Stimulated activated CD4-positive, alpha-beta T cell treated with anti-CD3 and anti-CD28 coated beads, TNF-alpha, amount 100 ng/mL, for 1 hour (primary cell): ENCODE data around the gene TBC1D16.

Source experiments
- DNase-seq, 3 donors: peaks; one replicate each; pipeline ENCODE4 v3.0.0-alpha.2; 2020; ENCODE audit warnings: low read depth in 3 of 3, low spot score in 1 of 3

TBC1D16 gene

DNA sequence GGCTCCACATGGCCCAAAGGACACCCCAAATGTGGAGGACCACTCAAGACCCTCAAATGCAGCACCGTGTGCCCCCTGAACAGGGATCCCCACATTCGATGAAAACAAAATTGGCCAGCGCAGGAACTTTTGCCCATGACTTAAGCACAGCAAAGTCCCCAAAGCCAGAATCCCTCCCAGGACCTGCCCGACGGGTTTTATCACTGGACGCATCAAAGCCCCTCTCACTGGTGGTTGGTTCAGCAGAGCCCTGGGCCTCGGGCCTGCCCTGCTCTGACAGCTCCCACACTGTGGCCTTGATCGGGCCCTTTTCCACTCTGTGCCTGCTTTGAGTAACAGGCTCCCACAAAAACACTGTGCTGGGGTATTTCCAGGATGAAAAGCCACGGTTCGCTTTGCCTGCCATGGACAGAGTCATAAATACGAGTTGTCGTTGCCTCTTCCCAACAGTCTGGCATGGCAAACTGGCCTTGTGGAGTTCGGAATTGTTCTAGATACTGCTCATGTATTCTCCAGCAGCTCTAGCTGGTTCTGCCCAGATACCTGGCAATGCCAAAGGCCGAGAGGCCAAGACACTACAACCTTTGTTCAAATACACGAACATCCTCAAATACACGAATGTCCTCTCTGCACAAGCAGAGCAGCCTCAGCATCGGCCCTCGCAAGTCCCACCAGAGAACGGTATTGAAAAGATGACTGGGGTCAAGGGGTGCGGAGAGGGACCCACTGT lies 46.4 kb downstream of the TBC1D16 start:
- no peak for DNase-seq

DNA sequence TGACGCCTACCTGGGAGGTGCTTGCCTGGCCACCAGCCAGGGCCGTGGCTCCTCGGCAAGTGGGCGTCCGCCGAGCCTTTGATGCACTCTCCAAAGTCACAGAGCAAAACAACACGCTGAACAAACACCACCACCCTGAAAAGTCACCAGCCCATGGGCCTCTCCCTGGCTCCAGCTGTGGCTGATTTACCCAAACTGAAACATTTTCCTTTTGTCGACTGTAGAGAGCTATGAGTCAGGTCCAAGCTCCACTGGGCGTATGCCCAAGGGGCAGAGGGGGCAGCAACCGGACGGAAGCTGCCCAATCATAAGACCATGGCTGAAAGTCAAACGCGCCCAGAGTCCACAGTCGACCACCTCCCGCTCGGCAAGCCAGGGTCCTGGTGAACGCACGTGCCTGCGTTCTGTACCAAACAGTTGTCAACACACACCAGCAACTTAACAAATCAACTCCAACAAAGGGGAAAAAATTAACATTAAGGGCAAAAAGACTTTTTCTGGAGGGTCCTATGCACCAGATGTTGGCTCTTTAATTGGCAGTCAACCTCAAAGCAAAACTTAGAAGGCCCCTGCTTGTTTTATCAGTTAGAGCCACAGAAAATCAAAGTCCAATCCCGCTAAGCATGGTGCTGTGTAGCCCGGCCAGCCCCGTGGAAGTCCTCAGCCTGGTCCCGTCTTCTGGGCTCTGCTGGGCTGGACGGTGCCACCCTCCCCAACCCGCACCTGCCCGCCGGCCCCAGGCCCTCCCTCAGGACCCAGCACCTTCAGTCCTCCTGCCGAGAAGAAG lies 47.3 kb downstream of the TBC1D16 start:
- DNase-seq = no peak

GRCh38 chr17:79987935-79988184 lies 47.8 kb downstream of the TBC1D16 start:
- DNase-seq = no peak

GRCh38 chr17:79987187-79987934 lies 48.3 kb downstream of the TBC1D16 start:
- no peak for DNase-seq

DNA sequence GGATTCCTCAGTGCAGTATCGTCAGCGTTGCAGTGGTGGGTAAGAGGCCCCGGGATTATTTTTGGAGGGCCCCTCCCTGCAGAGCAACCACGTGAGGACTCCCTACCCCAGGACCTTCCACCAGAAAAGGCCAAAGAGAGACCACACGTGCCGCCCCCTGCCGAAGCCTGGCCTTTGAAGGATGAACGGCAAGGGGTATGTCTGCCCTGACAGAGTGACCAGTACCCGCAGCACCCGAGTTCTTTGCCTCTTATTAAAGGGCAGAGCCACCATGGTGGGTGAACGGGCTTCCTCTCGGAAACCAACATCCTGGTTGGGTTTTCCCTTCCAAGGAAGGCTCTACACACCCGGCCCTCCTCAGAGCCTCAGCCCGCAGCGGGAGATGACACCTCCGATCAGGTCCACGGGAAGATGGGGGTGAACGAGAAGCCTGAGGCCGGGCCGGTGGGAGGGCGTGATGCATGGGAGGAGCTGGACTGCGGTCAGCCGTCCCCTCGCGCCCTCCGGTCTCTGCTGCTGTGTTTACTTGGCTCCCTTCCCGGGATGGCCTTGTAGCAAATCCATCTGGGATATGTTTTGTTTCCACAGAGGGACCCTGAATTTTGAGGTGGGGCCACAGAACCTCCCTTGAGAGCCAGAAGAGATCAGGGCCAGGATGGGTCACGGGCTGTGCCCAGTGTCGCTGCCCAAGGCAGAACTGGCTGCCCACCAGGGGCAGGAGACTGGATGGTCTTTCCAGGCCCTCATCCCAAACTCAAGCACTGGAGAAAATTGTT lies 49.1 kb downstream of the TBC1D16 start:
- DNase-seq = no peak

- DNase-seq = no peak
Observed at GRCh38 chr17:79985943-79986391, 49.7 kb downstream of the TBC1D16 start.

GRCh38 chr17:79985361-79985942 lies 50.2 kb downstream of the TBC1D16 start:
- DNase-seq = no peak

DNA sequence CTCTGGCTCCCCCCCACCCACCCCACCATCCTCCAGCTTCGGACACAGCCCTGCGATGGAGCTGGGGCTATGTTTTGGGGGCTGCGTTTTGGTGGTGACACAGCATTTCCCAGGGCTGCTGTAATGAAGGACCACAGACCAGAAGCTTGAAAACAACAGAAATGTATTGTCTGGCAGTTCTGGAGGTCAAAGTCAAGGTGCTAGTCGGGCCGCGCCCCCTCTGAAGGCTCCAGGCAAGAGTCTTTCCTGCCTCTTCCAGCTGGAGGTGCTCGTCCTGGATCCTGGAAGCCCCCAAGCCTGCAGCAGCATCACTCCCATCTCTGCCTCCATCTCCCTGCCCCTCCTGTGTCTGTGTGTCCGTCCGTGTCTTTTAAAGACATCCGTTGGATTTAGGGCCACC lies 50.8 kb downstream of the TBC1D16 start:
- no peak for DNase-seq

DNA sequence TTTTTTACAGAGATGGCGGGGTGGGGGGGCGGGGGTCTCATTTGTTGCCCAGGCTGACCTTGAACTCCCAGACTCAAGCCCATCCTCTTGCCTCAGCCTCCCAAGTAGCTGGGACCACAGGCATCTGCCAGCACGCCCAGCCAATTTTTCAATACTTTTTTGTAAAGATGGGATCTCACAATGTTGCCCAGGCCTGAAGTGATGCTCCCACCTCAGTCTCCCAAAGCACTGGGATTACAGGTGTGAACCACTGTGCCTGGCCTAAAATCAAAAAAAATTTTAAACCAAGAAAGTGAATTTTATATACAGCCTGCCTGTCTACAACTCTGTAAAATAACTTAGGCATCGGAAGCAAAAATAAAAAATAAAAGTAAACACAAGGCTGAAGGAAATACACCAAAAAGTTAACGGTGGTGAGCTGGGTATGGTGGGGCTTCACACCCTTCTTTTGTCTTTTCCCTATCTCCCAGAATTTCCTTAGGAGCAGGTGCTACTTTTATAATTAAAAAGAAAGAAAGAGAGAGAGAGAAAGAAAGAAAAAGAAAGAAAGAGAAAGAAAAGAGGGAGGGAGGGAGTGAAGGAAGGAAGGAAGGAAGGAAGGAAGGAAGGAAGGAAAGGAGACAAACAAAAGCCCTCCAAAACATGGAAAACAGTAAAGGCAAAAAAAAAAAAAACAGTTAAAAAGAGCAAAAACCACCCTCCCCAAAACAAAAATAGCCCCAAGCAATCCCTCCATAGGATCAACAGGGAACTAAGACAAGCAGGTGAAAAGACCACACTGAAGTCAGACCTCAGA lies 51.4 kb downstream of the TBC1D16 start:
- no peak for DNase-seq

DNA sequence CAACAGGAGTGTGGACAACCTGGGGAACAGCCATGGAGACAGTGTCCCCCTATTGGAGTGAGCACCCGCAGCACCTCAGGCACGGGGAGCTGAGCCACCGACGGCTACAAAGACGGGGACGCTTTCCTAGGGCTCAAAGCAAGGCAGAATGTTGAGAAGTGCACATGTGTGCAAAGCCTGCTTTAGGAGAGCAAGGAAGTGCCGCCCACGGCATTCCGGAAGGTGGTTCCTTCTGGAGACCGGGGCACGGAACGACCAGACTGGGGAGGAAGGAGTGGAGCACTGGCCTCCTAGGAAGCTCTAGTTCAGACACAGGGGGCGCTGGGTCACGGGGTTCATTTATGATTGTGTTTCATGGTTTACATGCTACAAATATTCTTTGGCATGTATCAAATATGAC lies 52.2 kb downstream of the TBC1D16 start:
- DNase-seq = no peak

- DNase-seq = no peak
Observed at GRCh38 chr17:79982986-79983385, 52.7 kb downstream of the TBC1D16 start.

DNA sequence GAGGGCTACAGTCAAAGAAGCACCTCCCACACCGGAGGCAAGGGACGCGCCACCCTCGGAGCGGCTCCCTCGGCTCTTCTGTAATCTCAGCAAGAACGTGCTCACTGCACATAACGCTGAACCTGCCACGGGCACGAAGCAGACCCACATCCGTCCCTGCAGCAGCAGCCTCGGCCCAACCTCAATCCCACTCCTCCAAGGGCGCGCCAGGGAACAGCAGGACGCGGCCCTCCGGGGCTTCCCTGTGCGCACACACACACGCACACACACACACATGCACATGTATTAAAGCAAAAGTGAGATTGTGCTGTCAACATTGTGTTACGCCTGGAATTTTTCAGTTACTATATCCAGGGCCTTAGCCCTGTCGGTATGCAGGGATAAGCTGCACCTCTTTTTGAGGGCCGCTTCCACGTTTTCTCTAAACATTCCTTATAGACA lies 54.0 kb downstream of the TBC1D16 start:
- no peak for DNase-seq

GRCh38 chr17:79981090-79981489 lies 54.6 kb downstream of the TBC1D16 start:
- no peak for DNase-seq

DNA sequence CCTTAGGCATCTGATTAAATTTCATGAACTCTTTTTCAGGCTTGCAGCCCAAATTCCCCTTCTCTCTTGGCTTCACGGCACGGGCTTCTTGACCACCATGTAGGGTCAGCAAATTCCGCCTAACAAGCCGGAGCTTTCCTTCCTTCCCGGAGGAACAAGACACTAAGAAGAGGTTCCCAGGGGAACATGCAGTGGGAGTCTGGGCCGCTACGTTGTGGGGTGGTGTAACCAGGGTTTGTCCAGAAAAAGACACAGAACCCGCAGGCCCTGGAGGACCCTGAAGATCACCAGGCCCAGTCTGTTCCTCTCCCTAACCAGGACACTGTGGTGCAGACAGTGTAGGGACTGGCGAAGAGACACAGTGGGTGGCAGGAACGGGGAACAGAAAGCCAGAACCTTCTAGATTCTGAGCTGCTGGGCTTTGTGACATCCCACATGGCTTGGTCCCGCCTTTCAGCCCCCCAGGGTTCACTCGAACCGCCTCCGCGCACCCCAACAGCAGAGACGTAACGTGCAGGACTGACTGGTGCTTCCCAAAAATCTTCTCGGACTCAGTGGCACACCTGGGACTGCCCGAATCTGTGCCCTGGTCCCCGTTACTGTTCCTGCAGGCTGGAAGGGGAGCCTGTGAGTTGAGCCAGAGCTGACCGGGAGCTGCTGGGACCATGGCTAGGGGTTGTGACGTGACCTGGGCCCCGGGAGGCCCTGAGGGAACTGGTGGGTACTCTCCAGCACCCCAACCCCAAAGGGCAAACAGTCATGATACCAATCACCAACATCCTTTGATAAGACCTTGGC lies 55.2 kb downstream of the TBC1D16 start:
- DNase-seq = no peak

- DNase-seq = no peak
Observed at GRCh38 chr17:79979816-79980215, 55.9 kb downstream of the TBC1D16 start.

DNA sequence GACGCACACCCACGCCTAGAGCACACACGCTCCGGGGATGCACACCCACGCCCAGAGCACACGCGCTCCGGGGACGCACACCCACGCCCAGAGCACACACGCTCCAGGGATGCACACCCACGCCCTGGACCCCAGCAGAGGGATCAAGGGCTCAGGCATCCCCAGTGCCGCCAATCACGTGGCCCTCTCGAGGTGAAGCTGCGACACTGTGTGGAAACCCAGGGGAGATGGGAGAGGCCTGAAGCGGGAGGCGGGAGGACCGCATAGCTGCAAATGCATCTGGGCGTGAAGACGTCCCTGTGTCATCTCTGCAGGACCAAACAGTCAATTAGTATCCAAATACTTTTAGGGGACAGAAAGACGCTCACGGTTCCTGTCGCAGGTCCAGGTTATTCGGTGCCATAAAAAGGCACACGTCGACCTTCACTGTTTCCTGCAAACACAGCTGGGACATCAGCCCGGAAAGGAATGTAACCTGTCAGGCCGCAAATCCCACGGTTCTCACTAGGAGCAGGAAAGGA lies 56.4 kb downstream of the TBC1D16 start:
- DNase-seq = no peak

GRCh38 chr17:79978548-79978855 lies 57.2 kb downstream of the TBC1D16 start:
- no peak for DNase-seq

- DNase-seq = no peak
Observed at GRCh38 chr17:79977708-79978547, 57.7 kb downstream of the TBC1D16 start.
